HG03432 (cell line): ENCODE results near the gene SLC26A8.

Experiments
- ATAC-seq: cut with Tn5 transposase; IDR thresholded peaks from one replicate; pipeline ENCODE4 v1.9.1; 2021; ENCODE audit warnings: mild to moderate bottlenecking, moderate library complexity; ENCODE audit not compliant: unreplicated experiment

Gene SLC26A8, protein sequence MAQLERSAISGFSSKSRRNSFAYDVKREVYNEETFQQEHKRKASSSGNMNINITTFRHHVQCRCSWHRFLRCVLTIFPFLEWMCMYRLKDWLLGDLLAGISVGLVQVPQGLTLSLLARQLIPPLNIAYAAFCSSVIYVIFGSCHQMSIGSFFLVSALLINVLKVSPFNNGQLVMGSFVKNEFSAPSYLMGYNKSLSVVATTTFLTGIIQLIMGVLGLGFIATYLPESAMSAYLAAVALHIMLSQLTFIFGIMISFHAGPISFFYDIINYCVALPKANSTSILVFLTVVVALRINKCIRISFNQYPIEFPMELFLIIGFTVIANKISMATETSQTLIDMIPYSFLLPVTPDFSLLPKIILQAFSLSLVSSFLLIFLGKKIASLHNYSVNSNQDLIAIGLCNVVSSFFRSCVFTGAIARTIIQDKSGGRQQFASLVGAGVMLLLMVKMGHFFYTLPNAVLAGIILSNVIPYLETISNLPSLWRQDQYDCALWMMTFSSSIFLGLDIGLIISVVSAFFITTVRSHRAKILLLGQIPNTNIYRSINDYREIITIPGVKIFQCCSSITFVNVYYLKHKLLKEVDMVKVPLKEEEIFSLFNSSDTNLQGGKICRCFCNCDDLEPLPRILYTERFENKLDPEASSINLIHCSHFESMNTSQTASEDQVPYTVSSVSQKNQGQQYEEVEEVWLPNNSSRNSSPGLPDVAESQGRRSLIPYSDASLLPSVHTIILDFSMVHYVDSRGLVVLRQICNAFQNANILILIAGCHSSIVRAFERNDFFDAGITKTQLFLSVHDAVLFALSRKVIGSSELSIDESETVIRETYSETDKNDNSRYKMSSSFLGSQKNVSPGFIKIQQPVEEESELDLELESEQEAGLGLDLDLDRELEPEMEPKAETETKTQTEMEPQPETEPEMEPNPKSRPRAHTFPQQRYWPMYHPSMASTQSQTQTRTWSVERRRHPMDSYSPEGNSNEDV

DNA sequence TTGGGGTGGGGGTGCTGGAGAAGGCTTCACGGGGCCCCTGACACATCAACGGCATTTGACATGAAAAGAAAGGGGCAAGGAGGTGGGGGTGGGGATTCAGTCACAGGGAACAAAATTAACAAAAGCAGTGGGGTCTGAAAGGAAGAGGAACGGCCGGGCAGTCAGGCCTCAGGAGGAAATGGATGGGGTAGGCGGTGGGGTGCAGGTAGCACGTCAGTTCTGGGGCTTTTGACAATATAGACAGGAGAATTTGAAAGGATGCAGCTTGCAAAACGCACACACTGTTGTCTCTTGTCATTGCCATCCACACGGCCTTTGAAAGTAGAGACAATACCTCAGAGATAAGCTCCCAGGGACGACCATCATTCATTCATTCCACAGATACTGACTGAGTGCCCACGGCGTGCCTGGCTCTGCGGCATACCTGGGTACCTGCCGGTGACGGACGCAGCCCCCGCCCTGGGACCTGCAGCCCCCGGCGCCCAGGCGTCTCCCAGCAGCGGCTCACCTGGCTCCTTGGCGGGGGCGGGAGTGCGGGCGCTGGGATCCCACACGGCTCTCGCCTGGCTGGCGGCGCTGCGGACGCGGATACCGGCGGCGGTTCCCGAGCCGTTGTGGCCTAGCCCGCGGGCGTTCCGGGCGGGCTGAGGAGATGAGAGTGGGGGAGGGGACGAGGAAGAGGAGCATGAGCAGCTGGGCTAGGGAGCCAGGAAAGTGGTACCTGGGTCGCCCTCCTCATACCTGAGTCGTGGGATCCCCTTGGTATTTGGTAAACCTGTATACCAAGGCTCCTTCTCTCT is at the start of gene SLC26A8:
Gene SLC26A8, minus strand, starts transcription at position 646 of the 800 bp plus-strand sequence. CDS start 4,934 bp downstream, outside the sequence.
- ATAC-seq: no peak

DNA sequence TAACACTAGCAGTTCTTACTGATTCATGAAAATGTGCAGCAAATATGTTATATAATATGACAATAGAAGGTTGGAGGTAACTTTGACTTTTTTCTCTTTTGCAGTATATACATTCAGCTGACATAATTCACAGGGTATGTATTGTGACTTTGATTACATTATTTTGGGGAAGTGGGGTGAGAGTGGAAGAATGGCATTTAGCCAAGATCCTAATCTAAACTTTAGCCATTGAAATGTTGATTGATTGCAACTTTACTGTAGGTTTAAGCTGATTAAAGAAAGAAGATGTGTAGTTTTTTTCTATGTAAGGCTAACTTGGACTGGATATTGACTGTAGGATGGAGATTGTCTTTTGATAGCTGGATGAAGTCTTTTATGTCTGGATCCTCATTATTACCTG is 49.1 kb upstream of the SLC26A8 start:
- no peak for ATAC-seq

DNA sequence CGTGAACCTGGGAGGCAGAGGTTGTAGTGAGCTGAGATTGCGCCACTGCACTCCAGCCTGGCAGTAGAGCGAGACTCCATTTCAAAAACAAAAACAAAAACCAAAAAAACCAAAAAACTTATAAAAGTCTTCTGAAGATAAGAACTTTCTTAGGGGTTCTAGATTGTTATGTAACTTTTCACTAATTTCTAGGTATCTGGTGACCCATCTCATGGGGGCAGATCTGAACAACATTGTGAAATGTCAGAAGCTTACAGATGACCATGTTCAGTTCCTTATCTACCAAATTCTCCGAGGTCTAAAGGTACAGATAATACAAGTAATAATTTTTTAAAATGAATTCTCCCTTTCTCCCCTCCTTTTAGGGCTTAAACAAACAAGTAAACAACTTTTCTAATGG is 48.2 kb upstream of the SLC26A8 start:
- no peak for ATAC-seq

DNA sequence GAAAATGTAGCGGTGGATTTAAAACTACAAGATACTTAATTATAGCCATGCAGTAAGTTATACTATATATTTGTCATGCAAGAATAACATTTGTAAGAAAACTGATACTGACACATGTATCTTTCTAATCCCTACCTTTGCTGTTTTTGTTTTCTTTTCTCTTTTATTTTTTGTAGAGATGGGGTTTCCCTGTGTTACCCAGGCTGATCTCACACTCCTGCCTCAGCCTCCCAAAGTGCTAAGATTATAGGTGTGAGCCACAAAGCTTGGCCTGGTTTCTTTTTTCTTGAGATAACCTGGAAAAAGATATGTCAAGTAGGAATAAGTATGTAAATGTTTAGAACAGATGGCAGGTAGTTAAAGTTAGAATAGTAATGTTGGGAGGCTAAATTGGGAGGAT is 47.3 kb upstream of the SLC26A8 start:
- no peak for ATAC-seq

DNA sequence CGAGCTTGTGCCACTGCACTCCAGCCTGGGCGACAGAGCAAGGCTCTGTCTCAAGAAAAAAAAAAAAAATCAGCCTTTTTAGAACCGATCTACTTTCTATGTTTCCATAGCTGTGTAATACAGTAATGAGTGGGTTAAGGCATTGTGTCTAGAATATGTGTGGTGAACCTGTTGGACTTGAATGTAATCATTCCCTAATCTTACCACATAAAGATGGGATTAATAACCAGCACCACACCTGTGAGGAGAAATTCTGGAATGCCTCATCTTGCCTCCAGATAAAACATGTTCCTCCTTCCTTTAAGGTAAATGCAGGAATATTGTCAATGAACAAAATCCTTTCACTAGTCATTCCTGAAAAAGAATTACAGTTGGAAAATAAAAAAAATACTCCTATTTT is 46.8 kb upstream of the SLC26A8 start:
- ATAC-seq: no peak

DNA sequence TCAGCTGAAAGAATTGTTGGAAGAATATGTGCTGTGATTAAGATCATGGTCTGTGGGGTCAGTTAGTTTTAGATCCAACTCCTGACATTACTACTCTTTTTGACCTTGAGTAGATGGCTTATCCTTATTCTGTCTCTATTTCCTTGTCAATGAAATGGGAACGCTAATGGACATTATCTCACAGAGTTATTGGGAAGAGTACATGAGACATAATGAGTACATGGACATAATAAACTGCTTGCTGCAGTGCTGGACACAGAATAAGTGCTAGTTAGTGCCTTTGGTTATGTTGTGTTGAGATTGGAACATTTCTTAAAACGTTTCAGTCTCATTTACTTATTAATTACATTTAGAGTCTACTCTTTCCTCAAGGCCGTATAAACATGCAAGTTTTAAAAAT is 45.8 kb upstream of the SLC26A8 start:
- ATAC-seq: no peak

DNA sequence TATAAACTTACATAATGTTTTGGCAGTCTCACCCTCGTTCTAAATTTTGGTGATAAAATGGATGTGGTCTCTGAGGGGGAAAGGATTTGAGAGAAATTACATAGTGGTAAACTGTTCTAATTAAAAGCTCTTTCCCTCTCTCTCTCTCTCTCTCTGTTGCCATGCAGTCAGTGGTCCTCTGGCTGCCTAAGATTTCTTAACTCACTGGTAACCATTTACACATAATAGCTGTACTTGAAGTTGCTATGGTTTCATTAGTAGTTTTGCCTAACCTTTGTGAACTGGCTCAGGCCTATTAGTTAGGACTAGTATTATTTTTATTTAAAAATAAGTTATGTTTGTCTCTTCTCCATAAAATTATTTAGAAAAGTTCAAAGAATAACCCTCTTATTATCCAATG is 45.1 kb upstream of the SLC26A8 start:
- ATAC-seq: no peak

DNA sequence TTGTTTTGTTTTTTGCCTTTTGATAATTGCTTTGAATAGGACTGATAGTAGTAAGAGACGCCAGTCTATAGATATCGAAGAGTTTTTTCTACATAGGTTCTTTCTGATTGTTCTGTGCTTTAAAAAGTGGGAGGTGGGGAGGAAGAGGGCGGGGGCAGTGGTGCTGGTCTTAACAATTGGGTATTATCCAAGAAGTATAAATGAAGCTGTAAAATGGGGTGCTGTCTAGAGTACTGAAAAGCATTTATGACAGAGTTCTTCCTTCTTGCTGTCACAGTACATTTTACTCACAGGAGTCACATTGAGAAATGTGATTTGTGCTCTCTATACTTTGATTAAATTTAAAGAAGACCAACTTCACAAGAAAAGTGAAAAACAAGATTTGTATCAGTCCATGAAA is 44.1 kb upstream of the SLC26A8 start:
- ATAC-seq: no peak

DNA sequence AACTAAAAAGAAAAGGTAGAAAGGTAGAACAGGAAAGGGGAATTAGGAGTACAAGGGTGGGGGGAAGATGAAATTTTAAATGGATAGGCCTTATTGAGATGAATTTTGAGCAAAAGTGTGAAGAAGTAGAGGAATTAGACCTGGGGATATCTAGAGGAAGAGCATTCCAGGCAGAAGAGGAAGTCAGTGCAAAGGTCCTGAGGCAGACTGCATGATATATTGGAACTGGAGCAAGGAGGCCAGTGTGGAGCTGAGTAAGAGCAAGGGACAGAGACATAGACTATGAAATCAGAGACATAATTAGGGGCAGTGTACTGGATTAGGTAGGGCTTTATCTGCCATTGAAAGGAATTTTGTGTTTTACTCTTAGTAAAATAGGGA is 43.6 kb upstream of the SLC26A8 start:
- ATAC-seq: no peak

DNA sequence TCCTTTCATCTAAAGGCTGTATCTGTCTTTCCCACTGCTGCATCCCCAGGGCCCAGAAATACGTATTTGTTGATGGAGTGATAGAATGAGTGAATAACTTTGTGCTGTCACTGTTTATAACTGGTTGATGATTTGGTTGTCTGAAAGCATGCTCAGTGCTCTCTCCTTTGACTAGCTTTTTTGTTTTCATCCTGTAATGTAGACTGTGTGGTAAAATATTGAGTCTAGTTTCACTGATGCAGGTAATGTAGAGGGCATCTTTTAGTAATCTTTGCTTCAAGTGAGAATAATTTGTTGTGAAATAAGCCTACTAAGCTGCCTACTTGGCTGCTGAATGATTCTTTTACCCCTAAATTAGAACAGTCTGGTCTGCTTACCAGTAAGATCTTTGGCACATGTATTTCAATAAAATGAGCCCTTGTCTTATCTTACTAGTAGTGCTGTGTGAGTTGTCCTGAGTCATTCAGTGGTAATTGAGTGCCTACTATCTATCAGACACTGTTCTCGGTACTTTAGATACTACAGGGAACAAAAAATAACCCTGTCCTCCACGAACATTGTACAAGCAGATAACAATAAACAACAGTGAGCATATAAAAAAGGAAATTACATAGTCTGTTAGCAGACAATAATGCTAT is 43.1 kb upstream of the SLC26A8 start:
- ATAC-seq: no peak

DNA sequence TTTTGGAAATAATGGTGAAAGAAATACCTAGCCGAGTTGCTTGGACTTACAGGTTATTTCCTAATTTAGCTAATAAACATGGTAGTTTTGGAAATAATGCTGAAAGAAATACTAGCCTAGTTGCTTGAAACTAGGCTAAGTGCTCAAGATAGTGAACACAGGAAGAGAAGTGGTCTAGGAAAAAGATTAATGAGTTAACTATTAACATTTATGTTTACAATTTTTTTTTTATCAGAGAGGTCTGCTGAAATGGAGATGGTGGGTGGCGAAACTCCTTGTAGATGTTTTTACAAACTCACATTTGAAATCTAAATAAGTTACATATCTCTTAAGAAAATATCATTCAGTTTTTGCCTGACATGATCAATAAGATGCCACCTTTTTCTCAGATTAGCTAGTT is 42.4 kb upstream of the SLC26A8 start:
- ATAC-seq: no peak

DNA sequence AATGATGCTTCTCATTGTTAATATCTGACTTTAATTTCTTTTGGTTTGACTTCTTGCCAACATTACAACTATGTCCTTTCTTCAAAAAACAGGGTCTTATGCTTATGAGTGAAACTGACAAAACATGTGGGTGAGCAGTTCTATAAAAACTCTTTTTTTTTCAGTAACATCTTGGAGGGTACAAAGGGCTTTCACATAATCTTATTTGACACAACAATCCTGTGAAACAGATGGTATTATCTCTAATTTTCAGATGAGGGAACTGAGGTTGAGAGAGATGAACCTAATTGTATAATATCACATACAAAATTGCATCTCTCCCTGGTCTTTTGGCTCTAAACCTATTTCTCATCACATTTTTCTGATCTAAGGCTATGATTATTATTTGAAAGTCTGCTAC is 41.5 kb upstream of the SLC26A8 start:
- no peak for ATAC-seq

DNA sequence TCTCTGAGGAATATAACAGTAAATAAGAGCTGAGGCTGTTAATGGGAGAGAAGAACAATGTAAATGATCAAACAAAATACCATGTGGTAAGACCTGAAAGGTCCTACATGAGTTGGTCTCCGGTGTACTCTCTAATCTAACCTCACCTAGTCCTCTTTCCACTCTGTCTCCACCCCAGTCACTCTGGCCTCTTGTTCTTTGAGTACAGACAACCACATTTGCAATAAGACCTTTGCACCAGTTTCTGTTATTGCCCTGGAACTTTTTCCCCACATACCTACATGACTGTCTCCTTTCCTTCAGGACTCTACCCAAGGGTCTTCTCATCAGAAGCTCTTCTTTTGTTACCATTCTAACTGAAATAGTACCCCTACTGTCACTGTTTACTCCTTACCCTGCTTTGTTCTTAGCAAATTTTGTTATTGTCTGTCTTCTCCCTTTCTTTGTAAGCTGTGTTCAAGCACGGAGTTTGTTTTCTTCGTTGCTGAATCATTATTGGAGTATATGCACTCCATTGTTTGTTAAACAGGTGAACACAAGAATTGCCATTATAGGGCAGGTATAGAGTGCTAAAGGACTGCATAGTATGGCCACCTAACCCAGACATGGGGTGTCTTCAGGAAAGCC is 40.4 kb upstream of the SLC26A8 start:
- ATAC-seq: no peak

DNA sequence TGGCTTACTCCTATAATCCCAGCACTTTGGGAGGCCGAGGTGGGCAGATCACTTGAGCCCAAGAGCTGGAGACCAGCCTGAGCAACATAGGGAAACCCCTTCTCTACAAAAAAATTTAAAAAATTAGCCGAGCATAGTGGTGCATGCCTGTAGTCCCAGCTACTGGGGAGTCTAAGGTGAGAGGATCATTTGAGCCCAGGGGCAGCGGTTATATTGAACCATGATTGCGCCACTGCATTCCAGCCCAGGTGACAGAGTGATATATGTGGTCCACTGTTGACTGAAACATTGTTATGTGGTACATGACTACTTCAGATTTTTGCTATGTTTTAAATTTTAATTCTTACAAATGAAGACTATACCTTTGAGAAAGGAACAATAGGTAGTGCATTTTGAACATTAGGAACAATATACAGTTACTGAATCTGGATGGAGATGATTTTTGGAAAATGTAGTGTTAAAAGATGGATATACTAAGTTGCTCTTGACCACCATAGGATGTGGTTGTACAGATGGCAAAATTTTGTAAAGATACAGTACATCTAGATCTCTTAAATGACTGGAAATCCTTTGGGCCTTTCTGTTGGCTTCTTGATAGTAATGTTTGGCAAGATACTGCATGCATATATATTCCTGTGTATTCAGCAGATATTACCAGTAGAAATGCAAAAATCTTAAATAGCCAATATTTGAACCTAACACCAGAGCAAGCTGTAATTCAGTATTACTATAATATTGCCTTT is 39.0 kb upstream of the SLC26A8 start:
- no peak for ATAC-seq

DNA sequence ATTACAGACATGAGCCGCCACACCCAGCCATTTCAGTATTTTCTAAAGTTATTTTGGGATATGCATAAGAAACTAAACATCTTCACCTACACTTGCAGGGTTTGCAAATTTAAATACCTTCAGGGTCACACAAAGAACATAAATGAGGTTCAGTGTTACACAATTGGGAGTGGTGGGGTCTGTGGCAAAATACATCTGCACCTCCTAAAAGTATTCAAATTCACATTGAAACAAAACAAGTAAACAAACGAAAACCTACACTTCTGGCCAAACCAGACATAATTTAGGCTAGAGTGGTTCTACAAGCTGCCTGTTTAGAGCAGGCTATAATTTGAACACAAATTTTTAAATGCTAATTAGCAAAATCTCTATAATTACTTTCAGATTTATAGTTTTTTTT is 37.8 kb upstream of the SLC26A8 start:
- ATAC-seq: no peak

DNA sequence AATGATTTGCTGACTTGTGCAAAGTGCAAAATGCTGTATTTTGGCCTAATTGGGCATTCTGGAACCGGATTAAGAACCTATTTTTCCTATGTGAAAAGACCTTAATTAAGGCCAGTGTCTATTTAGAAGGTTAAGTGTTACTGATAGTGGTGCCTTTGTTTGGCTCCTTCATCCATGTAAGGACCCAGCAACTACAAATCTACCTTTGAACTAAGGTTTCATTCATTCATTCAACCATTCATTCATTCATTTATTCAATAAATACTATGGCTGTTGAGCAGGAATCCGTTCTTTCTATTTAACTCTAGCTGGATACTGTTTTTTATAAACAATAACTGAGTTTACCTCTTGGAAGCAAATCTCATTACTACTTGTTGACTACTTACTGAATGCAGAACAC is 36.8 kb upstream of the SLC26A8 start:
- no peak for ATAC-seq

DNA sequence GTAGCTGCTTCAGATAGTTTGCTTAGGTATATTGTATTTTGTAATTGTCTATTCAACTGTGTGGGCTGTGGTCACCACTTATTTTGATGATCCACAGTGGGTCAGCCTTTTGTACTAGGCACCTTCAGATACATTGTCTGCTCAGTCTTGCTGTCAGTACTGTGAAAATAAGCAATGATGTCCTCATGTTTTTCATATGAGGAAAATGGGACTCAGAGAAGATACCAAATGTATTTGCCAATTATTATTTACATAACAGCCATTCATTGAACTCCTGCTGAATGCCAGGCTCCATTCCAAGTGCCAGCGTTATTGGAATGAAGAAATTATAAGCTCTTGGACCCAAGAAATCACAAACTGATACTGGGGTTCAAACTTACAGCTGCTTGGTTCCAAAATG is 31.7 kb upstream of the SLC26A8 start:
- ATAC-seq: no peak

DNA sequence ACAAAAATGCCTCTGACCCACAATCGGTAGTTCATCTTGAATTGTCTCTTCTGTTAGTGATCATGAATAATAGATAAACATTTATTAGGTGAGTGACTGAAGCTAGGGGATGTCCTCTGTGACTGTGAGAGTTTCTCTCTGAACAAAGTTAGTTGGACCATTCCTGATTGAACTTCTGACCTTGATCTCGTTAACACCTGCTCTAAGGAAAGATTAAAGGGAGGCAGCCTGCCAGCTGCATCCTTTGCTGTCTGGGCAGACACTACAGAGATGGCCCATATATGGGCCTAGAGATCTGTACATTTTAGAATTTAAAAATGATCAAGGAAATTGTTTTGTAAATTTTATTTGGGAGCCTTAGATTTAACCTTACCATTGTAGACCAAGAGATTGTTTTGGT is 30.5 kb upstream of the SLC26A8 start:
- ATAC-seq: no peak

DNA sequence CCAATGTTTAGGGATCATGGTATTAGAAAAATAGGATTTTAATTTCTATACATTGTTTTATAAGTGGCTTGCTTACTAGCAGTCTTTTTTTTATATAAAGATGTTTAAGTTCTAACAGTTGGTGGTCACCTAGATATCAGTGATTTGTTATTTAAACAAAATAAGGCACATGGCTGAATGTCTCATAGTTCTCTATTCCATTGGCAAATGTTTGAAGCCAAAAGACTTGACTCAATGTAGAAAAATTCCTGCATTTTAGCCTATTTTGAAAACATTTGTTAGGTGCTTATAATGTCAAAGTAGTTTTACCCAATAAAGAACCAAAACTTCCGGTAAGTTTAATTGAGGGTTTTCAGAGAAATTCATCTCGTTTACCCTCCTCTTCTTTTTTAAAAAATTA is 30.0 kb upstream of the SLC26A8 start:
- ATAC-seq: no peak

DNA sequence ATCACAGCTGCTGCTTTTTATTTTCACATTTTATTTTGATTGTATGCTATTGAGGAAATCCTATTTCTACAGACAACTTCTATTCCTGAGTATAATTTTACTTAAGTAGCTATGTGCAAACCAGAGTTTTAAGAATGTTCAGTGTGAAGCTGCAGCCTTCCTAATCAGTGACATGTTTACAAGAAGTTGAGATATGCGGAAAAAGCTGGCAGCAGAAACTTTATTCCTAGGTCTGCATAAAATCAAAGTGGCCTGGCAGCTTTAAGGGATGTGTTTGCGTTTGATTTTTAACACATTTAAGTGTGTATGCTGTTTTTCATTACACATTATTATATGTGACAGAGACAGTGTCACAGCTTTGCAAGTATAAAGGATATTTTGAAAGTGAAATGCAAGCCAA is 29.4 kb upstream of the SLC26A8 start:
- no peak for ATAC-seq
